DND-41 (cell line): ENCODE results near the gene CTDSPL2.

Experiments
- ATAC-seq: fragments of 200-7000 bp; cut with Tn5 transposase; 3 replicates; pipeline ENCODE4 v1.9.1; 2021; ENCODE audit warnings: low read depth; ENCODE audit not compliant: insufficient read depth
- DNase-seq: peaks from one replicate; pipeline ENCODE4 v3.0.0-alpha.2; 2020
- H2AFZ ChIP-seq: 2 replicates; pipeline ENCODE4 v1.6.0; 2012; ENCODE audit warnings: low read depth, low read length
- H3K27ac ChIP-seq: 2 replicates; pipeline ENCODE4 v1.5.1; 2012; ENCODE audit warnings: low read length, inconsistent platforms
- H3K27me3 ChIP-seq: fragments of 200-600 bp; sonication (generic); 2 replicates; pipeline ENCODE4 v1.6.0; 2012; ENCODE audit warnings: low read length, mild to moderate bottlenecking, inconsistent platforms; ENCODE audit not compliant: insufficient read depth, poor library complexity
- H3K36me3 ChIP-seq: 2 replicates; pipeline ENCODE4 v1.5.1; 2012; ENCODE audit warnings: low read length, inconsistent platforms; ENCODE audit not compliant: insufficient read depth
- H3K4me1 ChIP-seq: 2 replicates; pipeline ENCODE4 v1.5.1; 2012; ENCODE audit warnings: mild to moderate bottlenecking, low read length; ENCODE audit not compliant: insufficient read depth
- H3K4me2 ChIP-seq: 2 replicates; pipeline ENCODE4 v1.6.0; 2012; ENCODE audit warnings: mild to moderate bottlenecking, moderate library complexity, low read length, inconsistent platforms; ENCODE audit not compliant: insufficient read depth
- H3K4me3 ChIP-seq, 2 experiments: fragments of 200-600 bp in 1 of 2; shearing (Covaris generic) in 1 of 2; 2 replicates each; pipeline ENCODE4 v1.5.1; 2012 to 2016; ENCODE audit warnings: inconsistent platforms in 2 of 2, low read length in 2 of 2, mild to moderate bottlenecking in 2 of 2, low read depth in 1 of 2, moderate library complexity in 1 of 2
- H3K79me2 ChIP-seq: 2 replicates; pipeline ENCODE4 v1.6.0; 2012; ENCODE audit warnings: low read length, inconsistent platforms; ENCODE audit not compliant: insufficient read depth
- H3K9ac ChIP-seq: 2 replicates; pipeline ENCODE4 v1.6.0; 2012; ENCODE audit warnings: low read depth, mild to moderate bottlenecking, inconsistent platforms, low read length, moderate library complexity
- H3K9me3 ChIP-seq: 2 replicates; pipeline ENCODE4 v1.5.1; 2012; ENCODE audit warnings: low read length, moderate library complexity, mild to moderate bottlenecking, inconsistent platforms; ENCODE audit not compliant: insufficient read depth, severe bottlenecking
- H4K20me1 ChIP-seq: 2 replicates; pipeline ENCODE4 v1.6.0; 2012; ENCODE audit warnings: low read length; ENCODE audit not compliant: insufficient read depth
- CTCF ChIP-seq: IDR thresholded peaks from 2 replicates; pipeline ENCODE4 v1.5.1; 2012; ENCODE audit warnings: borderline replicate concordance, low read length, moderate library complexity, mild to moderate bottlenecking; ENCODE audit not compliant: poor library complexity, severe bottlenecking; ENCODE audit errors: extremely low read depth
- EZH2 ChIP-seq: IDR thresholded peaks from 3 replicates; pipeline ENCODE4 v1.6.1; 2012; ENCODE audit warnings: borderline replicate concordance, low read depth, mild to moderate bottlenecking, moderate library complexity, low read length, inconsistent platforms; ENCODE audit not compliant: severe bottlenecking

Gene CTDSPL2

GRCh38 chr15:44536962-44537734 lies 109.7 kb downstream of the CTDSPL2 start, which contains the start of gene EIF3J:
Gene EIF3J (plus strand): TSS chr15:44537147. CDS start chr15:44537195, 48 bp downstream.
- DNase-seq = peak; percentile 93
- peak within 1 kb of the TSS; percentile 100 for H2AFZ ChIP-seq
- peak within 1 kb of the TSS; percentile 93 for H3K27ac ChIP-seq
- no peak for TF ChIP-seq EZH2
- TF ChIP-seq CTCF = no peak
- H4K20me1 ChIP-seq = peaks cover 6% of the 10 kb centered on the region; the same call in 1 of the 2 replicates
- no peaks in the 10 kb centered on the region for H3K27me3 ChIP-seq
- peaks cover 25% of the 10 kb centered on the region for H3K36me3 ChIP-seq
- H3K79me2 ChIP-seq = peaks cover 56% of the 10 kb centered on the region
- H3K4me3 ChIP-seq = peak within 1 kb of the TSS; percentile 75 to 86
- peak within 1 kb of the TSS; percentile 96 for H3K4me2 ChIP-seq
- ATAC-seq = peak; percentile 94
- H3K9ac ChIP-seq = peak within 1 kb of the TSS; percentile 97
- H3K4me1 ChIP-seq = peaks cover 42% of the 10 kb centered on the region
- H3K9me3 ChIP-seq = no peaks in the 10 kb centered on the region

- Histone ChIP-seq H3K4me2 (peak overlapping the region; percentile 70), H3K4me1 (peaks cover 44% of the 10 kb centered on the region), H3K27me3 (no peaks in the 10 kb centered on the region), H3K9ac (peak overlapping the region; percentile 85), H3K4me3 (peak overlapping the region; percentile 69 to 86), H3K79me2 (peaks cover 62% of the 10 kb centered on the region), H2AFZ (peak overlapping the region; percentile 86), H3K27ac (peak overlapping the region; percentile 75), H3K9me3 (no peaks in the 10 kb centered on the region), H3K36me3 (peaks cover 26% of the 10 kb centered on the region), H4K20me1 (peaks cover 6% of the 10 kb centered on the region; the same call in 1 of the 2 replicates)
- TF ChIP-seq EZH2 = no peak
- TF ChIP-seq CTCF = no peak
- ATAC-seq (no peak), DNase-seq (no peak)
These were observed 110.4 kb downstream of the CTDSPL2 start for GRCh38 chr15:44537735-44538240.

- TF ChIP-seq EZH2 (no peak), CTCF (no peak)
- DNase-seq (no peak), ATAC-seq (no peak)
- Histone ChIP-seq H3K36me3 (peaks cover 31% of the 10 kb centered on the region), H3K27ac (no peak overlapping the region), H3K9me3 (no peaks in the 10 kb centered on the region), H3K27me3 (no peaks in the 10 kb centered on the region), H3K4me3 (no peak overlapping the region; a peak in 1 of 4 replicates), H3K79me2 (peaks cover 90% of the 10 kb centered on the region), H4K20me1 (peaks cover 19% of the 10 kb centered on the region; the same call in 1 of the 2 replicates), H2AFZ (no peak overlapping the region), H3K4me2 (peak overlapping the region; percentile 20; the same call in 1 of the 2 replicates), H3K9ac (no peak overlapping the region), H3K4me1 (peaks cover 40% of the 10 kb centered on the region)
These were observed 114.0 kb downstream of the CTDSPL2 start for GRCh38 chr15:44541282-44541958.
